Fibroblast of the aortic adventitia (primary cell): Measurements from ENCODE around the gene ERC2. TPM values are rescaled to one million over a fixed set of nuclear protein-coding genes. Genes with fewer than 3 reads are reported as not detected.

ENCODE experiments used
- DNase-seq: peaks from one replicate; pipeline ENCODE4 v3.0.0-alpha.2; 2010; ENCODE audit warnings: low read depth
- H3K4me3 ChIP-seq: 2 replicates; pipeline ENCODE4 v1.5.1; 2011; ENCODE audit warnings: low read depth, mild to moderate bottlenecking, control low read depth, low read length, moderate library complexity
- total RNA-seq: library from RNA; depleted of rRNA; stranded (reverse); fragments of >200 nt; gene quantifications from 2 replicates; pipeline ENCODE4 v1.2.3, GENCODE V29; 2012; ENCODE audit warnings: low replicate concordance
- TF ChIP-seq, protein P1 (sequence below): IDR thresholded peaks from 2 replicates; pipeline ENCODE4 v1.5.1; 2011; ENCODE audit warnings: mild to moderate bottlenecking, low read length, control low read depth, inconsistent platforms; ENCODE audit not compliant: insufficient read depth

Gene ERC2
- total RNA-seq, 1 donor: 0.09 TPM

- no peak overlapping the region for H3K4me3 ChIP-seq
- TF ChIP-seq, protein P1, sequence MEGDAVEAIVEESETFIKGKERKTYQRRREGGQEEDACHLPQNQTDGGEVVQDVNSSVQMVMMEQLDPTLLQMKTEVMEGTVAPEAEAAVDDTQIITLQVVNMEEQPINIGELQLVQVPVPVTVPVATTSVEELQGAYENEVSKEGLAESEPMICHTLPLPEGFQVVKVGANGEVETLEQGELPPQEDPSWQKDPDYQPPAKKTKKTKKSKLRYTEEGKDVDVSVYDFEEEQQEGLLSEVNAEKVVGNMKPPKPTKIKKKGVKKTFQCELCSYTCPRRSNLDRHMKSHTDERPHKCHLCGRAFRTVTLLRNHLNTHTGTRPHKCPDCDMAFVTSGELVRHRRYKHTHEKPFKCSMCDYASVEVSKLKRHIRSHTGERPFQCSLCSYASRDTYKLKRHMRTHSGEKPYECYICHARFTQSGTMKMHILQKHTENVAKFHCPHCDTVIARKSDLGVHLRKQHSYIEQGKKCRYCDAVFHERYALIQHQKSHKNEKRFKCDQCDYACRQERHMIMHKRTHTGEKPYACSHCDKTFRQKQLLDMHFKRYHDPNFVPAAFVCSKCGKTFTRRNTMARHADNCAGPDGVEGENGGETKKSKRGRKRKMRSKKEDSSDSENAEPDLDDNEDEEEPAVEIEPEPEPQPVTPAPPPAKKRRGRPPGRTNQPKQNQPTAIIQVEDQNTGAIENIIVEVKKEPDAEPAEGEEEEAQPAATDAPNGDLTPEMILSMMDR: no peak
- no peak for DNase-seq
Measured at GRCh38 chr3:55929154-55929869, 539.0 kb downstream of the ERC2 start.

DNA sequence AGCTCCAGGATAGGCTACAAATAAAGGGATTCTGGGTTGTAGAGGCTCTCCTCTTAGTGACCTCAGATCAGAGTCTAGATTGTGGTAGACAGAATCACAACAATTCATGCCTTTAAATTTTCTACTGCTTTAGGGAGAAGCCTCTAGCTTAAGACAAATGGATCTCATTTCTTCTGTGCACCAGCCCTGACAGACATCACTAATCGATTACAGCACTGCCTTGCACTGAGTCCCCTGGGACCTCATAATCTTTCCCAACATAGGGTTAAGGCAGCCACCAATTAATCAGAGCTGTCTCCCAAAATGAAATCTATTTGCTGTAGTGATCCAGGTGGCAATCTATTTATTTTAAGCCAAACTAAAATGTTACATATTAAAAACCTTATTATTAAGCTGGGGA, 544.6 kb downstream of the ERC2 start:
- H3K4me3 ChIP-seq: no peak overlapping the region
- no peak for DNase-seq
- TF ChIP-seq, protein P1: no peak

DNA sequence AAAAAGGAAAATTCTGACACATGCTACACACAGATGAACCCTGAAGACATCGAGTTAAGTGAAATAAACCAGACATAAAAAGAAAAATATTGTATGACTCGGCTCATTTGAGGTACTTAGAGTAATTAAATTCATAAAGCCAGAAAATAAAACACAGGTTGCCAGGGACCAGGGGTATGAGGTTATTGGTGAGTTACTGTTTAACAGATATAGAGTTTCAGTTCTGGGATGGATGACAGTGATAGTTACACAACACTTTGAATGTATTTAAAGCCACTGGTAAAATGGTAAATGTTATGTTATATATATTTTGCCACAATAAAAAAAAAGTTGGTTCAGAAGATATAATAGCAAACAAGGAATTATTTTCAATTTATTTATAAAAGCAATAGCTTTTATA, 545.1 kb downstream of the ERC2 start:
- no peak for DNase-seq
- H3K4me3 ChIP-seq: no peak overlapping the region
- TF ChIP-seq, protein P1: no peak

DNA sequence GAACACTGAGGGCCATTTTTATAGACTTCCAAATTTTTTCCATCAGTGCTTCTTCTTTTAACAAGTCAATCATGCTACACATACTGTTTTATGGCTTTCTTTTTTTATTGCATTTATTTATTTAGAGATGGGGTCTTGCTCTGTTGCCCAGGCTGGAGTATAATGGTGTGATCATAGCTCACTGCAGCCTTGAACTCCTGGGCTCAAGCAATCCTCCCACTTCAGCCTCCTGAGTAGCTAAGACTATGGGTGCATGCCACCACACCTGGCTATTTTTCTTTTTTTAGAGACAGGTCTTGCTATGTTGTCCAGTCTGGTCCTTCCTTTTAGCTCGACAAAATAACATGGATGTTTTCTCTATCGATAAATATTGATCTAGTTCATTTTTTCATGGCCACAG, 555.4 kb downstream of the ERC2 start:
- no peak for DNase-seq
- TF ChIP-seq, protein P1: no peak
- H3K4me3 ChIP-seq: no peak overlapping the region

DNA sequence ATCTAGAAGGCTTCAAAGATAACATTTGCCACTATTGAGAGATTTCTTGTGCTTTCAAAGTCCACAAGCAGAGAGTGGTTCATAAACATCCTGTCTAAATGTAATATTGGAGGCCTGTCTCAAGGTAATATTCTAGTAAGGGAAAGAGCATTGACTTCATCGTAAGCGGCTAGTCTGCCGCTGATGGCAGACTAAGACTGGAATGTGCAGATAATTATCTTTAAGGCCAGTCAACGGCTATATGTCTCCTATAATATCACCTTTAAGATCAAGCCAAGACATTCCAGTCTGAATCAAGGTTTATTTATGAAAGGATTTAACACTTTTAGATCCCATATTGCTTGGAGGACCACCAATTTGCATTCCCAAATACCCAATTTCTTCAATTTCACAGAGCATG, 557.0 kb downstream of the ERC2 start:
- DNase-seq: no peak

GRCh38 chr3:55910543-55910942, 557.7 kb downstream of the ERC2 start:
- TF ChIP-seq, protein P1: no peak
- H3K4me3 ChIP-seq: no peak overlapping the region
- no peak for DNase-seq

More for the DNA sequence above, 557.0 kb downstream of the ERC2 start:
- TF ChIP-seq, protein P1: no peak
- no peak overlapping the region for H3K4me3 ChIP-seq

- TF ChIP-seq, protein P1: no peak
- DNase-seq: no peak
- H3K4me3 ChIP-seq: no peak overlapping the region
Measured at GRCh38 chr3:55909373-55909772, 558.9 kb downstream of the ERC2 start.
